SK-N-SH (cell line): ENCODE data around the gene SMPDL3B. TPM values are rescaled to one million over a fixed set of nuclear protein-coding genes. Genes with fewer than 3 reads are reported as not detected.

Experiments used
- CTCF ChIA-PET: fragments of 300-600, 350-600 bp; formaldehyde crosslinking; extraction: SDS; loops from one replicate; lab custom pipeline; 2021; lab: Yijun Ruan, JAX
- POLR2A ChIA-PET: fragments of 350-600 bp; sonication (Branson Sonifier 250); formaldehyde crosslinking; extraction: SDS; loops from one replicate; lab custom pipeline; 2020; ENCODE audit warnings: antibody characterized with exemption, inconsistent platforms; lab: Yijun Ruan, JAX
- DNase-seq: peaks from one replicate; pipeline ENCODE4 v3.0.0; 2012
- H2AFZ ChIP-seq: fragments of 200-600 bp; sonication (generic); 2 replicates; pipeline ENCODE4 v1.8.1; 2016; ENCODE audit warnings: antibody characterized with exemption, mild to moderate bottlenecking, low read depth
- H3F3A ChIP-seq: fragments of 200-600 bp; sonication (generic); replicated peaks from 2 replicates; pipeline ENCODE3; 2016; ENCODE audit warnings: antibody characterized with exemption, mild to moderate bottlenecking; ENCODE audit not compliant: insufficient read depth
- H3K27ac ChIP-seq, 2 experiments: fragments of 200-500 bp in 1 of 2; fragments of 200-600 bp in 1 of 2; sonication (Bioruptor generic) in 1 of 2; sonication (generic), shearing (Covaris generic) in 1 of 2; 2 replicates each; pipeline versions ENCODE4 v1.5.1 to v1.6.1; 2014 to 2016; ENCODE audit warnings: low read depth in 2 of 2, inconsistent platforms in 1 of 2, low read length in 1 of 2, mild to moderate bottlenecking in 1 of 2, mixed read lengths in 1 of 2
- H3K27me3 ChIP-seq: fragments of 200-600 bp; sonication (generic), shearing (Covaris generic); 2 replicates; pipeline ENCODE4 v1.6.1; 2016; ENCODE audit warnings: mixed run types; ENCODE audit not compliant: insufficient read depth
- H3K36me3 ChIP-seq, 2 experiments: fragments of 200-500 bp in 1 of 2; fragments of 200-600 bp in 1 of 2; sonication (Bioruptor generic) in 1 of 2; sonication (generic) in 1 of 2; replicated peaks in 1 of 2; 2 replicates each; pipeline versions ENCODE3 to v1.5.1; 2014 to 2016; ENCODE audit warnings: low read length in 1 of 2, mild to moderate bottlenecking in 1 of 2; ENCODE audit not compliant: insufficient read depth in 2 of 2, control insufficient read depth in 1 of 2
- H3K4me1 ChIP-seq, 2 experiments: fragments of 200-500 bp in 1 of 2; fragments of 200-600 bp in 1 of 2; sonication (Bioruptor generic) in 1 of 2; sonication (generic), shearing (Covaris generic) in 1 of 2; 2 replicates each; pipeline versions ENCODE4 v1.5.1 to v1.6.1; 2014 to 2016; ENCODE audit warnings: low read depth in 1 of 2, low read length in 1 of 2, mixed run types in 1 of 2; ENCODE audit not compliant: insufficient read depth in 2 of 2, control insufficient read depth in 1 of 2
- H3K4me2 ChIP-seq: fragments of 200-600 bp; sonication (generic), shearing (Covaris generic); 2 replicates; pipeline ENCODE4 v1.6.1; 2017; ENCODE audit warnings: mixed run types
- H3K4me3 ChIP-seq, 2 experiments: fragments of 200-500 bp in 1 of 2; fragments of 200-600 bp in 1 of 2; sonication (Bioruptor generic) in 1 of 2; sonication (generic), shearing (Covaris generic) in 1 of 2; 2 replicates each; pipeline versions ENCODE4 v1.5.1 to v1.8.1; 2014 to 2016; ENCODE audit warnings: low read depth in 2 of 2, inconsistent platforms in 1 of 2, low read length in 1 of 2, mild to moderate bottlenecking in 1 of 2, mixed read lengths in 1 of 2, moderate library complexity in 1 of 2
- H3K79me2 ChIP-seq: fragments of 200-600 bp; sonication (generic); 2 replicates; pipeline ENCODE4 v1.8.1; 2017; ENCODE audit warnings: mild to moderate bottlenecking; ENCODE audit not compliant: insufficient read depth
- H3K9ac ChIP-seq: fragments of 200-600 bp; sonication (generic); 2 replicates; pipeline ENCODE4 v1.6.1; 2017; ENCODE audit warnings: mixed run types
- H3K9me2 ChIP-seq: fragments of 200-600 bp; sonication (generic); 2 replicates; pipeline ENCODE4 v1.6.1; 2017; ENCODE audit warnings: mixed run types
- H3K9me3 ChIP-seq: fragments of 200-600 bp; sonication (generic); 2 replicates; pipeline ENCODE4 v1.6.1; 2017; ENCODE audit warnings: mixed run types, mild to moderate bottlenecking, moderate library complexity
- H4K20me1 ChIP-seq: fragments of 200-600 bp; sonication (generic); 2 replicates; pipeline ENCODE4 v1.6.1; 2017; ENCODE audit warnings: mild to moderate bottlenecking, mixed run types; ENCODE audit not compliant: insufficient read depth
- CHD2 ChIP-seq: fragments of 150-350 bp; IDR thresholded peaks from 2 replicates; pipeline ENCODE4 v1.6.1; 2018; ENCODE audit warnings: low read length; ENCODE audit not compliant: partially characterized antibody
- CTCF ChIP-seq: fragments of 200-600 bp; sonication (generic); IDR thresholded peaks from 2 replicates; pipeline ENCODE4 v1.6.1; 2017; ENCODE audit warnings: antibody characterized with exemption, mild to moderate bottlenecking, moderate library complexity
- ELF1 ChIP-seq: IDR thresholded peaks from 2 replicates; pipeline ENCODE4 v1.4.0; 2012
- FOSL2 ChIP-seq: IDR thresholded peaks from 2 replicates; pipeline ENCODE4 v1.4.0; 2012; ENCODE audit warnings: low read depth, mild to moderate bottlenecking, moderate library complexity, borderline replicate concordance
- FOXJ3 ChIP-seq: sonication (generic); formaldehyde crosslinking; IDR thresholded peaks from 2 replicates; pipeline ENCODE4 v1.5.1; 2020; ENCODE audit warnings: mild to moderate bottlenecking, missing genetic modification reagents
- GABPA ChIP-seq: IDR thresholded peaks from 2 replicates; pipeline ENCODE4 v1.4.0; 2012; ENCODE audit warnings: low read depth, mild to moderate bottlenecking
- IRF3 ChIP-seq: fragments of 150-350 bp; IDR thresholded peaks from 2 replicates; pipeline ENCODE4 v1.6.1; 2016; ENCODE audit warnings: mild to moderate bottlenecking, low read depth, low read length
- MXI1 ChIP-seq: IDR thresholded peaks from 2 replicates; pipeline ENCODE4 v1.6.1; 2012; ENCODE audit warnings: mild to moderate bottlenecking, low read depth, low read length, improper control_type of control experiment
- NFIC ChIP-seq: IDR thresholded peaks from 2 replicates; pipeline ENCODE4 v1.4.0; 2012; ENCODE audit warnings: borderline replicate concordance
- POLR2AphosphoS5 ChIP-seq: IDR thresholded peaks from 2 replicates; pipeline ENCODE4 v1.6.1; 2012; ENCODE audit warnings: low read depth, low read length
- REST ChIP-seq: IDR thresholded peaks from 2 replicates; pipeline ENCODE4 v1.6.1; 2012; ENCODE audit warnings: mild to moderate bottlenecking, low read depth, low read length, moderate library complexity
- RFX5 ChIP-seq: IDR thresholded peaks from 2 replicates; pipeline ENCODE4 v1.6.1; 2012; ENCODE audit warnings: mild to moderate bottlenecking, improper control_type of control experiment, low read length
- RXRA ChIP-seq: IDR thresholded peaks from 2 replicates; pipeline ENCODE4 v1.4.0; 2012; ENCODE audit warnings: low read depth, mild to moderate bottlenecking, borderline replicate concordance
- SMC3 ChIP-seq: IDR thresholded peaks from 2 replicates; pipeline ENCODE4 v1.6.1; 2012; ENCODE audit warnings: low read depth, low read length, improper control_type of control experiment
- TCF12 ChIP-seq: IDR thresholded peaks from 2 replicates; pipeline ENCODE4 v1.4.0; 2012
- TEAD4 ChIP-seq: IDR thresholded peaks from 2 replicates; pipeline ENCODE4 v1.4.0; 2012; ENCODE audit warnings: mild to moderate bottlenecking, borderline replicate concordance; ENCODE audit not compliant: insufficient read depth
- USF2 ChIP-seq: fragments of 150-350 bp; IDR thresholded peaks from 2 replicates; pipeline ENCODE4 v1.6.1; 2017; ENCODE audit warnings: antibody characterized with exemption, low read length, low read depth, borderline replicate concordance
- WGBS: methylation state at CpG from one replicate; pipeline ENCODE4 v1.1.6; 2017; ENCODE audit warnings: low lambda C conversion rate; 5-methylcytosine and 5-hydroxymethylcytosine counted together
- polyA plus RNA-seq, 3 experiments: library from polyadenylated mRNA; depleted of rRNA; stranded (reverse); fragments of >200 nt; gene quantifications; 2 replicates each; pipeline ENCODE4 v1.2.3, GENCODE V29; 2012

SMPDL3B gene
- polyA plus RNA-seq, 1 of the 3 experiments (the other 2 are of a cell fraction) = 0.95 TPM

- no peaks in the 10 kb centered on the region; a peak in 1 of 4 replicates for H3K4me1 ChIP-seq
- H3K9me3 ChIP-seq = no peaks in the 10 kb centered on the region
- H3K27ac ChIP-seq = no peak overlapping the region
- WGBS = 70% methylated on average over 9 of the region's 13 CpGs
- no peaks in the 10 kb centered on the region for H3K27me3 ChIP-seq
- no peak overlapping the region for H3K9ac ChIP-seq
- TF ChIP-seq USF2 (no peak), NFIC (no peak), RXRA (no peak), TEAD4 (no peak), GABPA (no peak)
- TF ChIP-seq, all 33 proteins: peak for 0
- Histone ChIP-seq H3K9me2 (no peaks in the 10 kb centered on the region), H3K4me3 (no peak overlapping the region), H3K36me3 (no peaks in the 10 kb centered on the region), H2AFZ (no peak overlapping the region), H3F3A (no peaks in the 10 kb centered on the region), H4K20me1 (no peaks in the 10 kb centered on the region), H3K79me2 (no peaks in the 10 kb centered on the region), H3K4me2 (no peak overlapping the region)
- CTCF ChIA-PET = interaction anchor here (0.8 to 1.0 kb wide), 2 partner anchors 20 to 103 kb away, joined by 3 read pairs; no protein-coding TSS in a partner anchor
- POLR2A ChIA-PET = no interaction called here
- DNase-seq = no peak
These were observed 26.2 kb downstream of the SMPDL3B start for GRCh38 chr1:27960762-27961645.

- Histone ChIP-seq H3K4me2 (no peak overlapping the region), H3K9ac (no peak overlapping the region), H3K4me3 (no peak overlapping the region), H3F3A (no peaks in the 10 kb centered on the region), H3K4me1 (no peaks in the 10 kb centered on the region; a peak in 1 of 4 replicates), H4K20me1 (no peaks in the 10 kb centered on the region), H3K27ac (no peak overlapping the region), H2AFZ (no peak overlapping the region), H3K9me3 (no peaks in the 10 kb centered on the region), H3K79me2 (no peaks in the 10 kb centered on the region), H3K36me3 (no peaks in the 10 kb centered on the region), H3K9me2 (no peaks in the 10 kb centered on the region), H3K27me3 (no peaks in the 10 kb centered on the region)
- 70% methylated on average over 4 of the region's 4 CpGs for WGBS
- ChIA-PET CTCF (interaction anchor here (0.8 to 1.0 kb wide), 2 partner anchors 19 to 104 kb away, joined by 3 read pairs; no protein-coding TSS in a partner anchor), POLR2A (no interaction called here)
- no peak for DNase-seq
- no peak for TF ChIP-seq FOXJ3 (CRISPR knock-in tag)
- TF ChIP-seq USF2 = no peak
- TF ChIP-seq POLR2AphosphoS5 = no peak
- TF ChIP-seq CTCF = no peak
- TF ChIP-seq IRF3 = no peak
- TF ChIP-seq ELF1 = no peak
- no peak for TF ChIP-seq CHD2
- TF ChIP-seq MXI1 = no peak
- no peak for TF ChIP-seq REST
- TF ChIP-seq RXRA = no peak
- no peak for TF ChIP-seq RFX5
- no peak for TF ChIP-seq FOSL2
- no peak for TF ChIP-seq SMC3
- TF ChIP-seq TCF12 = no peak
These were observed 26.9 kb downstream of the SMPDL3B start for GRCh38 chr1:27961646-27962221.
